Activated naive CD8-positive, alpha-beta T cell treated with anti-CD3 and anti-CD28 coated beads for 36 hours (primary cell): ENCODE measurements around the gene GPR6. TPM values are rescaled to one million over a fixed set of nuclear protein-coding genes. Genes with fewer than 3 reads are reported as not detected.

Experiments
- total RNA-seq, 2 experiments: library from RNA; stranded (reverse); gene quantifications; one replicate each; pipeline ENCODE4 v1.2.3, GENCODE V29; 2021

Gene GPR6
- total RNA-seq, 2 experiments from 2014 or later = not detected

Other genes starting within 250 kb of the GPR6 start
- 1 to 10 TPM; 5.3 to 6.1 TPM for gene WASF1, start 201.4 kb downstream of the GPR6 start, total RNA-seq
- 10 to 100 TPM; 25.9 to 29.1 TPM for gene CDC40, start 202.1 kb downstream of the GPR6 start, total RNA-seq